ENCODE measurements around the gene CDKN1C.

Gene CDKN1C

GRCh38 chr11:2890466-2891294, 5.1 kb upstream of the CDKN1C start:
- no peak for DNase-seq (ENCODE audit: low read depth)

GRCh38 chr11:2889362-2890273, 4.0 kb upstream of the CDKN1C start:
- no peak for DNase-seq (ENCODE audit: low read depth)

DNA sequence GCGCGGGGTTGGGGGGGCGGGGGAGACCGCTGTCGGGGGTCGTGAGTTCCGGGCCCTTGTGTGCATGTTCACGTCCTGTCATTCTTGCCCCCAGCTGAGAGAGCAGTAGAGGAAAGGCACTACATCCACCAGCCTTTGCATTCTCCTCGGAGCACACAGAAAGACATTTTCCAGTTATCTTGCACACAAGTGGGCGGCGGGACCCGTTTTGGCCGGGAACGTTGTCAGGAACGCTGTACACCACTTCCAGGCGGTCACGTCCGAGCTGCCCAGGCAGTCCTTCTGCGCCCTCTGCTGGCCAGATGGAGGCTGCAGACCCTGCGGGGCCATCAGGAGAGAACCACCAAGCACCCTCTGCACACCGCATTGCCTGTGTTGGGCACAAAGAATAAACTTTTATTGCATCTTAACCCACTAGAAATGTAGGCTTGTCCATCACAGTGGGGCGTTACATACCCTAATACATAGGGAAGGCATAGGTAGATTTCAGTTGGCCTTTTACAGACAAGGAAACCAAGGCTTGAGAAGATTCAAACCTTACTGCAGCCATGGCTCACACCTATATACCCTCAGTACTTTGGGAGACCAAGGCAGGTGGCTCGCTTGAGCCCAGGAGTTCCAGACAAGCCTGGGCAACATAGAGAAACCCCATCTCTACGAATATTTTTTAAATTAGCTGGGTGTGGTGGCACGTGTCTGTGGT, 2.8 kb upstream of the CDKN1C start:
- DNase-seq (ENCODE audit: low read depth): no peak

- no peak for DNase-seq (ENCODE audit: low read depth)
Measured at GRCh38 chr11:2887515-2888195, 2.1 kb upstream of the CDKN1C start.

- DNase-seq (ENCODE audit: low read depth): no peak
Measured at GRCh38 chr11:2886936-2887335, 1.4 kb upstream of the CDKN1C start.

DNA sequence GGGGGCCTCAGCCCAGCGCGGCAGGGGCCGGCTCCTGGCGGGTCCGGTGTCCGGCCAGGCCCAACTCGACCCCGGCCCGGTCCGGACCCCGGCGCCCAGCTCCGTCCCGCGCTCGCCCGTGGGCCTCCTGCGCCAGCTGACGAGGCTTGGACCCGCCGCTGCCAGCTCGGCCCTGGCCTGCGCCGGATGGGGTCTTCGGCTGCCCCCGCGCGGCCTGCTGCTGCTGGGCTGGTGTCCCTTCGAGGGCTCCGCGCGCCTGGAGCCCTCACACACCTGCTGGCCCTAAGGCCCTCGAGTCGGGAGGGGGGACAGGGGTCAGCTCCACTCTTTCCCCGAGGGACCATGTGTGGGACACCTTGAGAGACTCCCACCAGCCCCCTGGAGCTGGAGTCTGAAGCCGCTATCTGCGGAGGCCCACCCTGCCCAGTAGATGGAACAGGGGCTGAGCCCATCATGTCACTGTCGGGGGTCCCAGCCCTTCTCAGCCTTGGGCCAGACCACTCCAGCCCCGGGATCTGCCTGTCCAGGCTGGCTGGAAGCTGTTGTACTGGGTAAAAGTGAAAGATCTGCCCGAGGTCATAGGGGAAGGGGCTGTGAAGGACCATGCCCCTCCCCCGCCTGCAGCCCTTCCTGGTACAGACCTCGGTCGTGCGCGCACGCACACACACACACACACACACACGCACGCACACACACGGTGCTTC, 768 bp upstream of the CDKN1C start:
- no peak for DNase-seq (ENCODE audit: low read depth)

DNA sequence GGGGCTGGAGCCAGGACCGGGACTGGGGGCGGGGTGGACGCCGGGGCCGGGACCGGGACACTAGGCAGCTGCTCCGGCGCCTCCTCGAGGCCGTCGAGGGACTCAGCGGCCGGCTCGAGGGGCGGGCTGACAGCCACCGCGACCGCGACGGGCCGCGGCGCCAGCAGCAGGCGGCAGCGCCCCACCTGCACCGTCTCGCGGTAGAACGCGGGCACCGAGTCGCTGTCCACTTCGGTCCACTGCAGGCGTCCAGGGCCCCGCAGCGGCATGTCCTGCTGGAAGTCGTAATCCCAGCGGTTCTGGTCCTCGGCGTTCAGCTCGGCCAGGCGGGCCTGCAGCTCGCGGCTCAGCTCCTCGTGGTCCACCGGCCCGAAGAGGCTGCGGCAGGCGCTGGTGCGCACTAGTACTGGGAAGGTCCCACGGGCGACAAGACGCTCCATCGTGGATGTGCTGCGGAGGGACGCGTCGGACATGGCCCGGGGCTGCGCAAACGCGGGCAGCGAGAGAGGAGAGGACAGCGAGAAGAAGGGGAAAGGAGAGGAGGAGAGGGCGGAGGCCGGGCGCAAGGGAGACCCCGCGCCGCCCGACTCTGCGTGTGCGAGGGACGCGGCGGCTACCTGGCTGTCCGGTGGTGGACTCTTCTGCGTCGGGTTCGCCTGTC, 428 bp downstream of the CDKN1C start:
- no peak for DNase-seq (ENCODE audit: low read depth)

GRCh38 chr11:2883979-2884815, 1.4 kb downstream of the CDKN1C start:
- DNase-seq (ENCODE audit: low read depth): no peak

DNA sequence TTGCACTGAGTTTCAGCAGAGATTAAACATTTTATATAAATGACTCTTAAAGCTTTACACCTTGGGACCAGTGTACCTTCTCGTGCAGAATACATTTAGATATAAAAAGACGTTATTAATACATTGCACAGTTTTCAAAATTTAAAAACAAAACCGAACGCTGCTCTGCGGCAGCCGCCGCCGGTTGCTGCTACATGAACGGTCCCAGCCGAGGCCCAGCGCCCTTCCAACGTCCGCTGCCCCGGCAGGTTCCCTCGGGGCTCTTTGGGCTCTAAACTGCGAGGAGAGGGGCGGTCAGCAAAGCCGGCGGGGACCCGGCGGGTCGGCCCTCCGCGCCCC, 2.0 kb downstream of the CDKN1C start:
- DNase-seq (ENCODE audit: low read depth): no peak

DNA sequence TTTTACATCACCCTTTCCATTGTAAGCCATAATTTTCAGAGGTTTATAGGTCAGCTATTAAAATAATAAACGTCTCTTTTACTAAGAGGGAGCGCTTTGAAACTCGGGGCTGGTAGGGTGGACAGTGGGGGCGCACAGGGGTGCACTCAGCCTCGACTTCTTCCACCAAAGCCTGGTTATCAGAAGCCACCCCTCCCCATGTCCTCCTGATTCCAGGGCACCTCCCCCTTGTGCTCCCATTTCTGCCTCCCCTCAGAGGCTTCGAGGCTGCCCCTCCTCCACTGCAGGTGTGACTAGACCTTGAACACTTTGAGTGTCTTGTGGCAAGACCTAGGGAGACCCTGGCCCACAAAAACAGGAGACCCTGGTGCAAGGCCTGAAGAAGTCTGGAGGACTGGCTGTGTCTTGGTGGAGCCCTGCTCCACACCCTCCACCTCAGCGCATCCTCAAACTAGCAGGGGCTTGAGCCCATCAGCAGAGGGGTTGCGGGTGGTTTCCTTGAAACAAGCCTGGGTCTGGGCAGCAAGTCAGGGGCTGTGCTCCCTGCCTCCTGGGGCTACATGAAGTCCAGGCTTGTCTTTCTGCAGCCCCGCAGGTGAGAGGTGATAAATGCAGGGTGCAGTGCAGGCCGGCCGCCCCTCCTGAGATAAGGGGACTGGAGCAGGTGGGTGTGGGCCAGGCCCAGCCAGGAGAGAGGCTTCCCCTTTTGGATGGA, 3.0 kb downstream of the CDKN1C start:
- no peak for DNase-seq (ENCODE audit: low read depth)

DNA sequence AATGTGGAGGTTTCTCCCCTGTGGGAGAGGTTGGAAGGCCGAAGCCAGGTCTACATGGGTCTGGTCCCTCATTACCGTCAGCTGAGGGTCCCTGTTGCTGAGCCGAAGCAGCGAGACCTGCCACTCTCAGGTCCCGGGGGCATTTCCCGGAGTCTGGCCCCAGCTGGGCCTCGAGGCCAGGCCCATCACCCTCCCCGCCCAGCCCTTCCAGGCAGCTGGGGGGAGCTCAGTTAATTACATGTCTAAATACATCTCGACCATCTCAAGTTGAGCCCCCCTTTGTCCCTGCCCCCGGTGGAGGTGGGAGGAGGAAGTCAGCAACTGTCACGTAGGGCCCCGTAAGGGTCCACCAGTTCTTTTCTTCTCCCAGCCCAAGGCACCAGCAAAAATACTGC, 3.6 kb downstream of the CDKN1C start:
- DNase-seq (ENCODE audit: low read depth): no peak

DNA sequence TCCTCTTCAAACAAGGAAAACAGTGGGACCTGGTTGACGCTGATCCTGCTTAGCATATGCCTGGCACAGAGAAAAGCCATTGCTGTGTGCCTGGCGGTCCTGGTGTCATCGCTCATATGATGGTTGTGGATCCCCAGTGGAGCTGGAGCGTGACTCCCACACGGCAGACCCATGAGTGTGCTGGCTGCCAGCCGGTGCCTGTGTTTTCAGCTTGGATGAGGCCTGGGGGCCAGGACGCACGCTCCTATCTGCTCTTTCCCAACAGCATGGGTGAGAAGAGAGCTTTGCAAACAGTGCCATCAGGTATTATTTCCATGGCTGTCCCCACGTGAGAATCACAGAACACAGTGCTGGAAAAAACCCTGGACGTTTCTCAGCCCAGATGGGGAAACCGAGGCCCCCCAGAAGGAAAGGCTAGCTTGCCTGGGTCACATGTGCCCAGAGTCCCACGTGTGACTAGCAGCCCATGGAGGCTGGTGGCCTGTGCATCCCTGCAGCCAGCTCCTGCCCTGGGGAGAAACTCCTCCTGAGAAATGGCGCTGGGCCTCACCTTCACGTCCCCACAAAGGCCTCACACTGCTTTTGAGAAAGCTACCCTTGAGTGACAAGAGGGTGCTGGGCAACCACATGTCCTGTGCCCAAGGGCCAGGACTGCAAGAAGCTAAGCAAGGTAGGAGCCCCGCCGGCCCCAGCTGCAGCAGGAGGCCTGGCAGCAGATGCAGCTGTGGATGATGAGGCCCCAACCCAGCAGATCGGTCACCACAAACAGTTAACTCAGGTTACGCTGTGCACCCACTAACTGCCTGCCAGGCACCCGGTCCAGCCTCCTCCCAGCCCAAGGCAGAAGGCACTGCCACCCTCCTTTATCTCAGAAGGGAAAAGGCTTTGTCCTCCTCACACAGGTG, 4.2 kb downstream of the CDKN1C start:
- no peak for DNase-seq (ENCODE audit: low read depth)

DNA sequence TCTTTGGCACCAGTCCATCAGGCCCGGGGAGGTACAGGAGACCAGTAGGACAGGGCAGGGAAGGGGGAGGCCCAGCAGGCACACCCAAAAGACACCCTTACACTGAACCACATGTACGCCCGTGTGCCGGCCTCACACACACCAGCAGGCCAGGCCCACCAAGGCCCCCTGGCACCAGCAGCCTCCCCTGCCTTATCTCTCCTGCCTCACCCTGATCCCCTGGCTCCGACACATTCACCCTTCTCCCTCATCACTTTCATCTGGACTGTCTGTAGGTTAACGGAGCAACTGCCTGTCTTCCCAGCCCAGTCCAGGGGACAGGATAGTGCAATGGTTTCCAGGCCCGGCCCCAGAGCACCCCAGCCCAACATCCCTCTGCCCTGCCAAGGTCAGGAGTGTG, 4.9 kb downstream of the CDKN1C start:
- DNase-seq (ENCODE audit: low read depth): no peak

DNA sequence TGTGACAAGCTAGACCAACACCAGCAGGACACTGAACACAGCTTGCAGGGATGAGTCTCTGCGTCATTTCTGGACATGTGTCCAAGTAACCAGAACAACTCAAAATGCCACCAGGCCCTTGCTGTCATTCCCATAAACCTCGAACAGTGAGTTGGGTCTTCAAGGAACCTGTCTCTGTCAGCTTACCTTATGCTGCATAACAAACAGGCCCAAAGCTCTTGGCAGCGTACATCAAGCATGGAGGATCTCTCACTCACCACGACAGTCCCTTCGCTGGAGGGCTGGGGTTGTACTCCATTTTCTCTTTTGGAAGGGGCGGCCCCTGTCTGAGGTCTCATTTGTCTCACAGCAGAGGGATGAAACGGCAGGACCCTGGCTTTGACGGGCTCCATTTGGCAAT, 6.8 kb downstream of the CDKN1C start:
- no peak for DNase-seq (ENCODE audit: low read depth)

- no peak for DNase-seq (ENCODE audit: low read depth)
Measured at GRCh38 chr11:2877474-2877873, 8.1 kb downstream of the CDKN1C start.

DNA sequence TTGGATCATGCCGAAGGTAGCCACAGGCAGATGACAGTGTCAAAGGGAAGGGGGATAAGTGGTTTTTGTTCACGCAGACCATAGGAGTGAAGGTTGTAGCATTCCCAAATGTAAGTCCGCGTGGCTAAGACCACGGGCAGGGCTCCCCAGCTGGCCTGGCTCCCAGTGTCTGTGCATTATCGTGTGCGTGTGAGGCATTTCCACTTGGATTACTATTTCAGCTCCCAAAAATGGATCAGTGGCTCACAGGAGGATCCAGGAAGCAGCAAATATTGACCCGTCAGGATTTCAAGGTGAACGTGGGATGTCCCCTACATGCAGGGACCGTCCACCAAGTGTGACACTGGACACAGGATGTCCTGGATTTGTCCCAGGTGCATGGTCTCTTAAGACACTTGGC, 10.6 kb downstream of the CDKN1C start:
- DNase-seq (ENCODE audit: low read depth): no peak

- DNase-seq (ENCODE audit: low read depth): no peak
Measured at GRCh38 chr11:2870969-2871680, 14.4 kb downstream of the CDKN1C start.

- no peak for DNase-seq (ENCODE audit: low read depth)
Measured at GRCh38 chr11:2870460-2870859, 15.1 kb downstream of the CDKN1C start.

All from GM04504 (cell line).